ENCODE data around the gene CLIC3.

CLIC3 gene

GRCh38 chr9:136978865-136979544 is 17.4 kb downstream of the CLIC3 start:
- DNase-seq: no peak

GRCh38 chr9:136978073-136978864 is 18.1 kb downstream of the CLIC3 start:
- DNase-seq: peak; percentile 53

DNA sequence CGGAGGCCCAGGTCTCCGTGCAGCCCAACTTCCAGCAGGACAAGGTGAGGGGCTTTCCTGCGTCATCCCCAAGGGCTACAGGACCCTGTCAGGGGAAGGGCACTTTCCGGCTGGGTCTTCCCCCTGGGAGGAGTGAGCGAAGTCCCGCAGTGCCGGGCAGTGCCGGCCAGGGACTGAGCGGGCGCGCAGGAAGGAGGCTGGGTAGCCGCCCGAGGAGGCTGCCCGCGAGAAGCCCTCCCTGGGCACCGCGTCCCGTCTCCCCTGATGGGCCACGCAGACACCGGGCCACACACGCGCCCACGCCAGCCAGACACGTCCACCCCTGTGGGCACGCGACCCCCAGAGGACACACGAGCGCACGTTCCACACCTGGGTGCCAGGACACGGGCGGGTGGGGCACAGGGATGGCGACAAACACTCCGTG is 18.7 kb downstream of the CLIC3 start:
- no peak for DNase-seq

DNA sequence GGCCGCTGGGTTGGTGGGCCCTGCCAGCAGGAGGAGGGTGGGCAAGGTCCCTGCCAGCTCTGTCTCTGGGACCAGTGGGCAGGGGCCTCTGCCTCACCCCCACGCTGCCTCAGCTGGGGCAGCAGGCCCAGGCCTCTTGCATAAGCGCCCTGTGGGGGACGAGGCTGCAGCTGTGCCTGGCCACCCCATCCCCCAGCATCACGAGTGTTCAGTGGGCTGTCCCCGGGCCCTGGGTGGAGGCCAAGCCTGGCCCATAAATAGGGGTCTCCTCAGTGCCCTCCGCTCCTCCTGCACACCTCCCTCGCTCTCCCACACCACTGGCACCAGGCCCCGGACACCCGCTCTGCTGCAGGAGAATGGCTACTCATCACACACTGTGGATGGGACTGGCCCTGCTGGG is 19.1 kb downstream of the CLIC3 start, which contains the start of gene PTGDS:
TSS of gene PTGDS (plus strand) at position 282 of the 400 bp plus-strand sequence. CDS start at position 357, 75 bp downstream.
- no peak for DNase-seq

GRCh38 chr9:136975644-136976043 is 20.7 kb downstream of the CLIC3 start:
- DNase-seq: no peak

GRCh38 chr9:136974817-136975535 is 21.4 kb downstream of the CLIC3 start:
- no peak for DNase-seq

GRCh38 chr9:136973618-136974617 is 22.4 kb downstream of the CLIC3 start:
- no peak for DNase-seq

DNA sequence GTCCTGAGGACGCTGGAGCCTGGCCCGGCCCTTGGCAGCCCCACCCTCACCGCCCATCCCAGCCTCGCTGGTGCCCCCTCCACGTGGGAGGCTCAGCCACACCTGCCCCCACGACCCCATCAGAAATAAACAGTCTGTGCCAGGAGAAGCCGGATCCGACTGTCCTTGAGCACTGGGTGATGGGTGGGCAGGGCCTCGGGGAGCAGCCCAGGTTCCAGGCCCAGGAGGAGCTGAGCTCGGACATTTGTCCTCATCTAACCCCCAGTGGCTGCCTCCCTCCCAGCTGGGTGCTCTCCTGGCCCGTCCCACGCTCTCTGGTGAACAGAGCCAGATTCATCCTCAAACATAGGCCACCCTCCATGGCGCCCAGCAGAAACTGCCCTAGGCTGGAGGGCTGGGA is 23.6 kb downstream of the CLIC3 start:
- DNase-seq: no peak

- DNase-seq: no peak
Measured at GRCh38 chr9:136972335-136972734, 24.0 kb downstream of the CLIC3 start.

DNA sequence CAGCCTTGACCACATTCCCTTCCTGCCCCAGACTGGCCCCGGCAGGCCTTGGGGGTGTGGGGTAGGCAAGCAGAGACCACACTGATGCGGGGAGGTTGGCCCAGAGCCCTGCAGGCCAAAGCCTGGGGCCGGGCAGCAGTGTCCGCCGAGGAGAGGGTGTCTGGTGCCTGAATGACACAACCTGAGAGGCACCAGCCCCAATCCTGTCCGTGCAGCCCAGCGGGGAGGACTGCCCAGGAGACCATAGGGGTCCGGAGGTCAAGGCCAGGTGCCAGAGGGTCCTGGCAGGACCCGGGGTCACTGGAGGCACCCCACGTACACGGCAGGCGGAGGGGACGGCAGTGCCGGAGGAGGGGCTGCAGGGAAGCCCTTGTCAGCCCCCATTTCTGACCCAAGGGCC is 24.6 kb downstream of the CLIC3 start:
- no peak for DNase-seq

GRCh38 chr9:136970361-136970760 is 26.0 kb downstream of the CLIC3 start:
- no peak for DNase-seq

GRCh38 chr9:136969774-136970173 is 26.6 kb downstream of the CLIC3 start:
- DNase-seq: no peak

GRCh38 chr9:136969150-136969549 is 27.2 kb downstream of the CLIC3 start:
- no peak for DNase-seq

GRCh38 chr9:136968333-136969127 is 27.8 kb downstream of the CLIC3 start:
- no peak for DNase-seq

GRCh38 chr9:136965771-136966484 is 30.4 kb downstream of the CLIC3 start:
- DNase-seq: no peak

- DNase-seq: no peak
Measured at GRCh38 chr9:136964833-136965422, 31.4 kb downstream of the CLIC3 start.

GRCh38 chr9:136964171-136964689 is 32.1 kb downstream of the CLIC3 start:
- DNase-seq: no peak

DNA sequence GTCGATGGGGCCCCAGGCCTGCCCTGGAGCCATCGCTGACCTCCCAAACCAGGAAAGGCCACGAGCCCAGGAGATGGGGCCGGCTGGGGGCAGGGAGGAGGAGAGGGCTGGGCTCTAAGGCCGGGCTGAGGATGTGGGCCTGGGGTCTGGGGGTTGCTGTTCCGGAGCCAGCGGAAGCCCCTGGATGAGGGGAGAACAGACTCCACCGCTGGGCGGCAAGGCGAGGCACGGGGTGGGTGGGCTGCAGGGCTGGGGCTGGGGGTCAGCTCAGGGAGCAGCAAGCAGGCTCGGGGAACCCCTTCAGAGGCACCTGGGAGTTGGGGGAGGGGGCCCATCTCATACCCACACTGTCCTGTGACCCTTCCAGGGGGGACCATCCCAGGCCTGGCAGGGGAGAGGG is 32.6 kb downstream of the CLIC3 start:
- no peak for DNase-seq

DNA sequence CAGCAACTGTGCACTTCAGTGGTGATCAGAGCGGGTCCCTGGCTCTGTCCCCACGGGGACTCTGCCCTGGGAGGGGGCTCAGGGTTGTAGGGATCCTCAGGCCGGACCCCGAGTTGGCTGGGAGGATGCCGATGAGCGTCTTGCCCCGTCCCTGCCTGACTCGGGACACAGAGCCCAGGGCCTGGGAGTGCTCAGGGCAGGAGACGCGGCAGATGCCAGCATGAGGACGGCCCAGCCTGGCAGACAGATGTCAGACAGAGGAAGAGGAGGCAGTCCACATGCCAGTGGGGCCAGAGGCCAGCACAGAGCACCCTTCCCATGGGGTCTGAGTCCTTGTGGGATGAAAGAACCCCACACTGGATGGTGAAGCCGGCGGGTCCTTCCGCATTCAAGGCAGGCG is 33.0 kb downstream of the CLIC3 start:
- no peak for DNase-seq

- no peak for DNase-seq
Measured at GRCh38 chr9:136962701-136963248, 33.6 kb downstream of the CLIC3 start.
